ENCODE measurements around the gene ATP6V0A1.

GRCh38 chr17:42475835-42476234 lies 17.2 kb downstream of the ATP6V0A1 start:
- TF ChIP-seq EP300 (conservative IDR thresholded peaks at IDR 0.05; ENCODE audit: poor library complexity, severe bottlenecking): no peak
- no peak for TF ChIP-seq CTCF (IDR thresholded peaks at IDR 0.05; ENCODE audit: poor library complexity, severe bottlenecking)
- TF ChIP-seq POLR2AphosphoS5 (IDR thresholded peaks at IDR 0.05): no peak
- TF ChIP-seq SMC3 (conservative IDR thresholded peaks at IDR 0.05; ENCODE audit: poor library complexity): no peak
- no peak for TF ChIP-seq RAD21 (conservative IDR thresholded peaks at IDR 0.05)
- no peak for TF ChIP-seq EZH2 (IDR thresholded peaks at IDR 0.05; ENCODE audit: borderline replicate concordance, insufficient read depth, low read length, poor library complexity, severe bottlenecking)
- no peak for TF ChIP-seq REST (IDR thresholded peaks at IDR 0.05; ENCODE audit: borderline replicate concordance)
- no peak for TF ChIP-seq MXI1 (conservative IDR thresholded peaks at IDR 0.05; ENCODE audit: poor library complexity, severe bottlenecking)

Data from neural cell (in vitro differentiated cells).